ENCODE results near the gene ABCA13.

DNA sequence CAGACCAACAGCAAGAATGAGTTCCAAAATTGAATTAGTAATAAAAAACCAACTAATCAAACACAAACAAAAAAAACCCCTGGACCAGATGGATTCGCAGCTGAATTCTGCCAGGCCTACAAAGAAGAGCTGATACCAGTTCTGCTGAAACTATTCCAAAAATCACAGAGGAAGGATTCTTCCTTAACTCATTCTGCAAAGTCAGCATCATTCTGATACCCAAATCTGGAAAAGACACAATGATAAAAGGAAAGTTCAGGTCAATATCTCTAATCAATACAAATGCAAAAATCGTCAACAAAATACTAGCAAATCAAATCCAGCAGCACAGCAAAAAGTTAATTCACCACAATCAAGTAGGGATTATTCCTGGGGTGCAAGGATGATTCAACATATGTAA, 6.1 kb upstream of the ABCA13 start:
- TF ChIP-seq, protein P1, sequence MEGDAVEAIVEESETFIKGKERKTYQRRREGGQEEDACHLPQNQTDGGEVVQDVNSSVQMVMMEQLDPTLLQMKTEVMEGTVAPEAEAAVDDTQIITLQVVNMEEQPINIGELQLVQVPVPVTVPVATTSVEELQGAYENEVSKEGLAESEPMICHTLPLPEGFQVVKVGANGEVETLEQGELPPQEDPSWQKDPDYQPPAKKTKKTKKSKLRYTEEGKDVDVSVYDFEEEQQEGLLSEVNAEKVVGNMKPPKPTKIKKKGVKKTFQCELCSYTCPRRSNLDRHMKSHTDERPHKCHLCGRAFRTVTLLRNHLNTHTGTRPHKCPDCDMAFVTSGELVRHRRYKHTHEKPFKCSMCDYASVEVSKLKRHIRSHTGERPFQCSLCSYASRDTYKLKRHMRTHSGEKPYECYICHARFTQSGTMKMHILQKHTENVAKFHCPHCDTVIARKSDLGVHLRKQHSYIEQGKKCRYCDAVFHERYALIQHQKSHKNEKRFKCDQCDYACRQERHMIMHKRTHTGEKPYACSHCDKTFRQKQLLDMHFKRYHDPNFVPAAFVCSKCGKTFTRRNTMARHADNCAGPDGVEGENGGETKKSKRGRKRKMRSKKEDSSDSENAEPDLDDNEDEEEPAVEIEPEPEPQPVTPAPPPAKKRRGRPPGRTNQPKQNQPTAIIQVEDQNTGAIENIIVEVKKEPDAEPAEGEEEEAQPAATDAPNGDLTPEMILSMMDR (IDR thresholded peaks at IDR 0.05; ENCODE audit: insufficient read depth, low read depth, low read length) = no peak
- TF ChIP-seq EZH2 (IDR thresholded peaks at IDR 0.05; ENCODE audit: insufficient read depth, low read length) = no peak
